HG03469 (cell line): ENCODE measurements around the gene COA5.

Source experiments
- ATAC-seq: cut with Tn5 transposase; IDR thresholded peaks from one replicate; pipeline ENCODE4 v1.9.1; 2021; ENCODE audit warnings: mild to moderate bottlenecking, moderate library complexity, moderate number of reproducible peaks; ENCODE audit not compliant: unreplicated experiment

Gene COA5

GRCh38 chr2:98555696-98556095 lies 52.6 kb downstream of the COA5 start:
- no peak for ATAC-seq

- no peak for ATAC-seq
Measured at GRCh38 chr2:98554116-98554861, 54.0 kb downstream of the COA5 start.

GRCh38 chr2:98552499-98553179 lies 55.7 kb downstream of the COA5 start:
- no peak for ATAC-seq

- no peak for ATAC-seq
Measured at GRCh38 chr2:98551316-98551715, 57.0 kb downstream of the COA5 start.

GRCh38 chr2:98550165-98550564 lies 58.1 kb downstream of the COA5 start:
- ATAC-seq, result no peak
